Measurements from ENCODE around the gene TCEA3. TPM values are rescaled to one million over a fixed set of nuclear protein-coding genes. Genes with fewer than 3 reads are reported as not detected.

TCEA3 gene
- total RNA-seq, 8 experiments from 2014 or later: 1.6 to 17.6 (median 2.9) TPM

DNA sequence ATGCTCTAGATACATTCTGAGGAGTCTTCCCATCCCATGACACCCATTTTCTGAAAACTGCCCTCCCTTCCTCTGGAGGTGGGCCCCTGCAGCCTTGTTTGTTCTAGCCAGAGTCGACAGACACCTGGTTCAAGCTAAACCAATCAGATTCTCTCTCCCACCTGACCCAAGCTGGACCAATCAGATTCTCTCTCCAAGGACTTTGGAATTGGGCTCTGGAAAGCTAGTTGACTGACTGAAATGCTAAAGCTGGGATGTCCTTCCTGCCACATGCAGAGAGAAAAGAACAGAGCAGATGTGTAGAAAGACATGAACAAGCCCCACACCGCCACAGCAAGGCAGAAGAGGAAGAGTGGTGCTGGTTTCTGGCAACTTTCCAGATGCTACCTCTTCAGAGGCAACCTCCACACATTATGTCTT is 34.8 kb upstream of the TCEA3 start:
- no peak overlapping the region for H3K4me3 ChIP-seq
- in situ Hi-C loops (cut with MboI; ENCODE audit: low pct_unique_long_range_greater_than_20kb in 2 of 9, low sequenced_read_pairs in 9 of 9, unreplicated experiment in 9 of 9): no loop called here
- 70 to 100% (median 90%) methylated on average over 1 to 2 of the region's 2 CpGs; no CpG with 5 or more reads in 4 of the 10 experiments for WGBS, 10 experiments
- ATAC-seq (replicated peaks in 6 of 8): no peak
- H3K27ac ChIP-seq: no peak overlapping the region
- H3K4me1 ChIP-seq (replicated peaks in 1 of 2): no peaks in the 10 kb centered on the region

DNA sequence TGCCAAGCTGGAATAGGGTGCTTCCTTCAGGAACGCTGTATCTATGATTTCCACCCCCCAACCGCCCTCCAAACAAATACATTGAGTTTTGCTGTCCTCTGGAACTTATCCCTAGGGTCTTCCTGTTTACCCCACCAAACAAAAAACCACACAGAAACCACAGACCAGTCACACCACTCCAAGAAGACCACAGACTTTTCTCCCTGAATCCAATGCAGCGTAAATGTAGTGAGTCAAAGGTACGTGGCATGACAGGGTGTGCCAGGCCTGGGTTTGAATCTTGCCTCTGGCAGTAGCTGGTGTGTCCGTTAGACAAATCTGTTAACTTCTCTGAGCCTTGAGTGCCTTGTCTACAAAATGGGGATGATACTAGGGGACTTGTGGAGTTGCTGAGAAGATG is 31.7 kb upstream of the TCEA3 start:
- in situ Hi-C loops (cut with MboI; ENCODE audit: low pct_unique_long_range_greater_than_20kb in 2 of 9, low sequenced_read_pairs in 9 of 9, unreplicated experiment in 9 of 9): no loop called here
- H3K27ac ChIP-seq: no peak overlapping the region
- no peaks in the 10 kb centered on the region for H3K4me1 ChIP-seq (replicated peaks in 1 of 2)
- no peak for ATAC-seq (replicated peaks in 6 of 8)
- no peak overlapping the region for H3K4me3 ChIP-seq
- WGBS, 10 experiments: 5 to 100% (median 97%) methylated on average over 1 to 5 of the region's 5 CpGs; no CpG with 5 or more reads in 5 of the 10 experiments

DNA sequence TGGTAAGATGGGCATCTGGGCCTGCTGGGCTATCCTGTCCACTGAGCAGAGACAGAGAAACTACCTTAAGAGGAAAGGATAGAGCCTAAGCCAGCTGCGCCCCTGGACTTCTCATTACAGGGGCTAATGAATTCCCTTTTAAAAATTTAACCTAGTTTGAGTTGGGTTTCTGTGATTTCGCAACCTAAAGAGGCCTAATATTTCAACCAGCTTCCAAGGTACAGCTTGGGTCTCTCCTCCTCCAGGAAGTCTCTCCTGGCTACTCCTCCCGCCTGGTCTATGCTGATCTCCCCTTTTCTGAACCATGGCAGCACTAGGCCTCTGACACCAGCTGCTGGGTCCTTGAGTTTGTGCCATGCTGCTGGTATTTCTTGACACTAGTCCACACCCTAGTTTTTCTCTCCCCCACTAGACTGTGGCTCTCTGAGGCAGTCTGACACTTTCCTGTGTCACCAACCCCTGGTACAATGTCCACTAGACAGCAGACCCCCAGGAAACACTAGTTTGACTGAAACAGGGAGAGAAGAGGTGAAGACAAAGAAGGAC is 29.0 kb upstream of the TCEA3 start:
- Histone ChIP-seq H3K27ac (no peak overlapping the region), H3K4me3 (no peak overlapping the region), H3K4me1 (replicated peaks in 1 of 2) (peaks cover 0 to 4% of the 10 kb centered on the region in 2 donors)
- no peak for ATAC-seq (replicated peaks in 6 of 8)
- WGBS, 10 experiments: 92 to 100% (median 100%) methylated on average over 1 to 3 of the region's 3 CpGs; no CpG with 5 or more reads in 3 of the 10 experiments
- in situ Hi-C loops (cut with MboI; ENCODE audit: low pct_unique_long_range_greater_than_20kb in 2 of 9, low sequenced_read_pairs in 9 of 9, unreplicated experiment in 9 of 9): no loop called here

DNA sequence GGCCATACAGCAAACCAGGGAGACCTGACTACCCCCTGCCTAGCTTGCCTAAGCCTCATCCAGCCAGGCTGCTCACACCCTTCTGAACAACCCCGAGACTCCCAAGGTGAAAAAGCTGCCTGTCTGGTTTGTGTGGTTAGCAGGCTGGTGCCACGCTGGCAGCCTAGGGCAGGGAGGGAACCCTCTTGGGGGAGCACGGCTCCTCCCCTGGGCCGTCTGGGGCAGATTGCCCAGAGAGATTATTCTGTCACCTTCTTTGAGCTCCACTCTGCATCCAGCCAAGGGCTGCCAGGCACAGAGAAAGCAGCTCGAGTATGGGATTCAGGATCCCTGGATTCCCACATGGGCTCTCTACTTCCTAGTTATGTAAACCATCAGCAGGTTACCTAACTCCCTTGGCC is 27.5 kb upstream of the TCEA3 start:
- 0 to 89% (median 76%) methylated on average over 1 to 4 of the region's 5 CpGs; no CpG with 5 or more reads in 5 of the 10 experiments for WGBS, 10 experiments
- Histone ChIP-seq H3K27ac (no peak overlapping the region), H3K4me1 (replicated peaks in 1 of 2) (peaks cover 0 to 4% of the 10 kb centered on the region in 2 donors), H3K4me3 (no peak overlapping the region)
- ATAC-seq (replicated peaks in 6 of 8): peak in 3 of 8 experiments; percentile 46 to 53 (median 46)
- in situ Hi-C loops (cut with MboI; ENCODE audit: low pct_unique_long_range_greater_than_20kb in 2 of 9, low sequenced_read_pairs in 9 of 9, unreplicated experiment in 9 of 9): no loop called here

DNA sequence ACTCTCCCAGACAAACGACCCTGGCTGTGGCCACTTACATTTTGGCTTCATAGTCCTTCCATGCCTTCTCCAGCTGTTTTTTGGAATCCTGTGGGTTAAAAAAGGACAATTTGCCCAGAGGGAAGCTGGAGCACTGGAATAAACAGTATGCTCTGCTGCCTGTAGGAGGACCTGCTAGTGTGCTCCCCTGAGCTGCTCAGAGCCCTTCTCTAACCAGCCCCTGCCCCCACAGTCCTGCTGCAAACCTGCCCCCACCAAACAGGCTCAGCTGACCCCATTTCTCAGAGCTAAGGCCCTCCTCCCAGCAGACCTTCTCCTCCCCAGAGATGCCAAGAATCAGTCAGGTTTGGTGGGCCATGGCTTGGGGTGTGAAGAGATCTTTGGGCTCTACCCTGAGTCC is 26.9 kb upstream of the TCEA3 start:
- peak in 3 of 8 experiments; percentile 8 to 53 (median 14) for ATAC-seq (replicated peaks in 6 of 8)
- 11 to 86% (median 51%) methylated on average over 1 of the region's 1 CpG; no CpG with 5 or more reads in 6 of the 10 experiments for WGBS, 10 experiments
- H3K4me1 ChIP-seq (replicated peaks in 1 of 2): peaks cover 0 to 4% of the 10 kb centered on the region in 2 donors
- in situ Hi-C loops (cut with MboI; ENCODE audit: low pct_unique_long_range_greater_than_20kb in 2 of 9, low sequenced_read_pairs in 9 of 9, unreplicated experiment in 9 of 9): no loop called here
- H3K4me3 ChIP-seq: no peak overlapping the region
- H3K27ac ChIP-seq: no peak overlapping the region

DNA sequence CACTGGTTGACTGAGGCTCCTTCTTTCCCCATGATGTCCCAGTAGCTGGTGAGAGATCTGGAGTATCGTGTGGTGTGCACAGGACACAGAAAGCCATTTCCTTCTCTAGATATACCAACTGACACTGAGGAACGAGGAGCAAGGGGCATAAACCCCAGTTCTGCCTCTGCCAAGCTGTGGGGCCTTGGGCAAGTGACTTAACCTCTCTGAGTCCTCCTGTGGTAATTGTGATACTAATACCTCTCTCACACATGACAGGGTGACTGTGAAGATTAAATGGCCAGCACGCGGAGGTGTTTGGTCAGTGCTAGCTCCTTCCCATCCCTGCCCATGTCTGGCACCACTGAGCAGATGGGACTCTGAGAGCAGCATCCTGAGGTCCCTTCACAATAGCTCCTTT is 26.3 kb upstream of the TCEA3 start:
- Histone ChIP-seq H3K27ac (no peak overlapping the region), H3K4me3 (no peak overlapping the region), H3K4me1 (replicated peaks in 1 of 2) (peaks cover 0 to 4% of the 10 kb centered on the region in 2 donors)
- in situ Hi-C loops (cut with MboI; ENCODE audit: low pct_unique_long_range_greater_than_20kb in 2 of 9, low sequenced_read_pairs in 9 of 9, unreplicated experiment in 9 of 9): no loop called here
- ATAC-seq (replicated peaks in 6 of 8): no peak
- 40 to 100% (median 88%) methylated on average over 1 to 3 of the region's 4 CpGs; no CpG with 5 or more reads in 3 of the 10 experiments for WGBS, 10 experiments

DNA sequence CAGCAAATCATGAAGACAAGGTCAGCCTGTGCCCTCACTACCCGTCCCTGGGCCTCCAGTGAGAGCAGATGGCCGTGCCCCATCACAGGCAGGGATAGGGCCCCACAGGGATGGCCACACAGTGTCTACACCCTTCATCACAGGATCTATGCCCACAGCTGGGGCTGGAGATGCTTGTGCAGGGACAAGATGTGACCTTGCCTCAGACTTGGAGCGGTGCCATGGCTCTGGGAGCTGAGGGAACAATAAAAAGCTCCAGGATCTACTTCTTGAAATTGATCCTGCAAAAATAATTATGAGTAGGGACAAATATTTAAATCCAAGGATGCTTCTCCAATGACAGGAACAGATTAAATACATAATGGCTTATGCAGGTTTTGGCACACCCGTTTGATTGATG is 25.4 kb upstream of the TCEA3 start:
- ATAC-seq (replicated peaks in 6 of 8): peak in 5 of 8 experiments; percentile 9 to 67 (median 39)
- peaks cover 0 to 4% of the 10 kb centered on the region in 2 donors for H3K4me1 ChIP-seq (replicated peaks in 1 of 2)
- no peak overlapping the region for H3K27ac ChIP-seq
- WGBS, 10 experiments: 17 to 100% (median 80%) methylated on average over 1 to 4 of the region's 4 CpGs; no CpG with 5 or more reads in 1 of the 10 experiments
- in situ Hi-C loops (cut with MboI; ENCODE audit: low pct_unique_long_range_greater_than_20kb in 2 of 9, low sequenced_read_pairs in 9 of 9, unreplicated experiment in 9 of 9): no loop called here
- H3K4me3 ChIP-seq: no peak overlapping the region

DNA sequence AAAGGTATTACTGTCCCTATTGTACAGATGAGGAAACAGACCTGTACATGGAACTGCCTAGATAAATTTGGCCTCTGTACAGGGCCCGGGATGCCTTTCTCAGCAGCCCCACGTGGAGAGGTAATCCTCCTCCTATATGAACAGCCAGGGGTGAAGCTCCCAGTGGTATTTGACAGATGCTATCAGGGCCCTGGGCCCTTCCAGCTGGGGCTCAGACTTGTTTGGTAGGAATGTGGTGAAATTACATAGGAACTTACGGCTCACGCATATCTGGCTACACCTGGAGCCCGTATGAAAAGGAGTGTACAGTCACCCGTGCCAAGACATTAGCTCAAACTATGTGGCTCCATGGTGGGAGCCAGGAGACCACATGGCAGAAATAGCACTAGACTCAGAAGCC is 24.8 kb upstream of the TCEA3 start:
- Histone ChIP-seq H3K4me1 (replicated peaks in 1 of 2) (peaks cover 0 to 4% of the 10 kb centered on the region in 2 donors), H3K27ac (no peak overlapping the region), H3K4me3 (no peak overlapping the region)
- WGBS, 10 experiments: 60 to 100% (median 91%) methylated on average over 1 to 6 of the region's 6 CpGs; no CpG with 5 or more reads in 3 of the 10 experiments
- in situ Hi-C loops (cut with MboI; ENCODE audit: low pct_unique_long_range_greater_than_20kb in 2 of 9, low sequenced_read_pairs in 9 of 9, unreplicated experiment in 9 of 9): no loop called here
- ATAC-seq (replicated peaks in 6 of 8): no peak

DNA sequence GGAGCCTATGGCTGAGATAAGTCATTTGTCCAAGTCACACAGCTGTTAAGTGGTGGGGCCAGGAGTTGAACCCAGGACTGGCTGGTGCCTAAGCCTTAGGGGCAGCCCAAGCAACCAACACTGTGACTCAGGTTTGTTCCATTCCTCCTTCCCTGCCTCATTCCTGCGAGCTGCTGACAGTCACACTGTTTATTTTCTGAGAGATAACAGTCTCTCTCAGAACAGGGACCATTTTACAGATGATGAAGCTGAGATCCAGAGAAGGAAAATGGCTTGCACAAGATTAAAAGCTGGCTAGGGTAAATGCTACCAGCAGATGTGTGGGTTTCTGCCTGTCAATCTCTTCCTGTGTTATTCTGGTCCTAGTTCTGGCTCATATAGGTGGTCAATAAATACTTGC is 24.3 kb upstream of the TCEA3 start:
- ATAC-seq (replicated peaks in 6 of 8): no peak
- H3K27ac ChIP-seq: no peak overlapping the region
- no peak overlapping the region for H3K4me3 ChIP-seq
- WGBS, 10 experiments: 0 to 100% (median 100%) methylated on average over 1 of the region's 1 CpG; no CpG with 5 or more reads in 5 of the 10 experiments
- H3K4me1 ChIP-seq (replicated peaks in 1 of 2): peaks cover 0 to 4% of the 10 kb centered on the region in 2 donors
- in situ Hi-C loops (cut with MboI; ENCODE audit: low pct_unique_long_range_greater_than_20kb in 2 of 9, low sequenced_read_pairs in 9 of 9, unreplicated experiment in 9 of 9): no loop called here

DNA sequence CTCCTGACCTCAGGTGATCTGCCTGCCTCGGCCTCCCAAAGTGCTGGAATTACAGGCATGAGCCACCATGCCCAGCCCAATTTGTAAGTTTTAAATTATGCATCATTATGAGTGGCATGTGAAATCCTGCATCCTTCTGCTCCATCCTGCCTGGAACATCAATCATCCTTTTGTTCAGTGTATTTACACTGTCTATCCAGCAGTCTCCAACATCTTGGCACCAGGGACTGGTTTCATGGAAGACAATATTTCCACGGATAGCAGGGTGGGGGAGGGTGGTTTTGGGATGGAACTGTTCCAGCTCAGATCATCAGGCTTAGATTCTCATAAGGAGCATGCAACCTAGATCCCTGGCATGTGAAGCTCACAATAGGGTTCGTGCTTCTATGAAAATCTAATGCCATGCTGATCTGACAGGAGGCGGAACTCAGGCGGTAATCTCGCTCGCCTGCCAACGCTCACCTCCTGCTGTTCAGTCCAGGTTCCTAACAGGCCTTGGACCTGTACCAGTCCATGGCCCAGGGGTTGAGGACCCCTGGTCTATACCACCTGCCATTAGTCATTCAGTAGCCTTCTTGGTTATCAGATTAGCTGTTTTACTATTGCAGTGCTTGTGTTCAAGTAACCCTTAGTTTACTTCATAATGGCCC is 22.2 kb upstream of the TCEA3 start:
- no peak overlapping the region for H3K27ac ChIP-seq
- ATAC-seq (replicated peaks in 6 of 8): no peak
- in situ Hi-C loops (cut with MboI; ENCODE audit: low pct_unique_long_range_greater_than_20kb in 2 of 9, low sequenced_read_pairs in 9 of 9, unreplicated experiment in 9 of 9): no loop called here
- 83 to 100% (median 94%) methylated on average over 1 to 8 of the region's 8 CpGs; no CpG with 5 or more reads in 2 of the 10 experiments for WGBS, 10 experiments
- H3K4me1 ChIP-seq (replicated peaks in 1 of 2): peaks cover 0 to 4% of the 10 kb centered on the region in 2 donors
- H3K4me3 ChIP-seq: no peak overlapping the region

DNA sequence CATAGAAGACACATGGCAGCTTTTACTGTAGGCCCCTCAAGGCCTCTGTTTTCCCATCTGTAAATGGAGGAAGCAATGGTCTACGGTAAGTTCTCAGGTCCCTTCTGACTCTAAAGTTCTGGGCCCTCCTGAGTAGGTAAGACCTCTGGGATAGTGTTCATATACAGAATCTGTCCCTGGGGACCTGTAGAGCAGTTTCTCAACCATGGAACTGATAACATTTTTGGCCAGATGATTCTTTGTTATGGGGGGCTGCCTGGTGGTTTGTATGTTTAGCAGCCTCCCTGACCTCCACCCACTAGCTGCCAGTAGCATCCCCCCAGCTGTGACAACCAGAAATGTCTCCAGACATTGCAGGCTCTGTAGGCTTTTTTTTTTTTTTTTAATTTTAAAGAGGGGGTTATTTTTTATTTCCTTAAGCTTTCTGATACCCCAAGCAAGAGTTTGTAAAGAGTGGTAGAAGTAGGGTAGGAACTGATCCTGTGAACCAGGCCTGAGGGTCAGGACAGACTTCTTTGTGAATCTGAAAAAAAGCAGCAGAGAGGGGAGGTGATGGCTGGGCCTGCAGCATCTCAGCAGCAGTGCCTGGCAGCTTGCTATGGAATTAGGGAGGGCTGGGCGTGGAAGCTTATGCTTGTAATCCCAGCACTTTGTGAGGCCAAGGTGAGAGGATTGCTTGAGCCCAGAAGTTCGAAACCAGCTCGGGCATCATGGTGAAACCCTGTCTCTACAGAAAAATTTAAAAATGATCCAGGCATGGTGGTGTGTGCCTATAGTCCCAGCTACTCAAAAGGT is 20.2 kb upstream of the TCEA3 start:
- Histone ChIP-seq H3K4me1 (replicated peaks in 1 of 2) (no peaks in the 10 kb centered on the region), H3K4me3 (no peak overlapping the region), H3K27ac (no peak overlapping the region)
- 57 to 100% (median 96%) methylated on average over 1 to 4 of the region's 4 CpGs; no CpG with 5 or more reads in 2 of the 10 experiments for WGBS, 10 experiments
- in situ Hi-C loops (cut with MboI; ENCODE audit: low pct_unique_long_range_greater_than_20kb in 2 of 9, low sequenced_read_pairs in 9 of 9, unreplicated experiment in 9 of 9): no loop called here
- ATAC-seq (replicated peaks in 6 of 8): no peak

DNA sequence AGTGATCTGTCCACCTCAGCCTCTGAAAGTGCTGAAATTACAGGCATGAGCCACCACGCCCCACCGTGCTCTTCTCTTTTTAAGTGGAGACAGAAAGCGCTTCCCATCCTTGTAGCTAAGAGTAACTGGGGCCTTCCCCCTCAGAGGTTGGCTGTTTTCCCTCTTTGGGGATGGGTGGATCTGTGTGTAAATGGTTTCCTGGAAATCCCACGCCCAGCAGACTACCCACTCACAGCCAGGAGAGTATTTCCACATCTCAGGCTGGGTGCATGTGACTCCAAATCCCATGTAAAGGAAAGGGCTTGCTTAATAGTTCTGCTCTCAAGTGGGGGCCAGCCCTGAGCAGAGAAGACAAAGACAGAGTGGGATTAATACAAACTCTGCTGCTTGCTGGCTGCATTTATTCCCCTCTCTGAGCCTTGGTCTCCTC is 19.6 kb upstream of the TCEA3 start:
- in situ Hi-C loops (cut with MboI; ENCODE audit: low pct_unique_long_range_greater_than_20kb in 2 of 9, low sequenced_read_pairs in 9 of 9, unreplicated experiment in 9 of 9): no loop called here
- ATAC-seq (replicated peaks in 6 of 8): peak in 3 of 8 experiments; percentile 92 to 95 (median 93)
- no peak overlapping the region for H3K27ac ChIP-seq
- 7 to 100% (median 97%) methylated on average over 1 to 4 of the region's 4 CpGs; no CpG with 5 or more reads in 4 of the 10 experiments for WGBS, 10 experiments
- no peak overlapping the region for H3K4me3 ChIP-seq
- no peaks in the 10 kb centered on the region for H3K4me1 ChIP-seq (replicated peaks in 1 of 2)

DNA sequence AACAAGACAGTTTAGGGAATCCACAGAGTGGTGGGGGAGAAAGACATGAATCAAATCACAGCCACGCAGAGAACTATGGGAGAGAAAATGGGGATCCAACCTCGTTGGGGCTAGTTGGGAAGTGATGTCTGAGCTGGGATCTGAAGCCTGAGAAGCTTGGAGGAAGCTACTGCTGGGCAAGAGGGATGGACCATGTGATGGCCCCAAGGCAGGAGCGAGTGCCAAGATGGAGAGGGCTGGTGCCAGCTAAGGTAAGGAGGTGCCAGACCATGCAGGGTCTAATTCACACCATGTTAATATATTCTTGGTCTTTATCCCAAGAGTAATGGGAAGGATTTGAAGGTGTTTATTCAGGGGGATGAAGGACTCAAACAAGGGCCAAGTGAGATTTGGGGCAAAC is 18.2 kb upstream of the TCEA3 start:
- no peak overlapping the region for H3K27ac ChIP-seq
- ATAC-seq (replicated peaks in 6 of 8): no peak
- in situ Hi-C loops (cut with MboI; ENCODE audit: low pct_unique_long_range_greater_than_20kb in 2 of 9, low sequenced_read_pairs in 9 of 9, unreplicated experiment in 9 of 9): no loop called here
- H3K4me3 ChIP-seq: no peak overlapping the region
- WGBS, 10 experiments: 67 to 100% (median 78%) methylated on average over 1 to 3 of the region's 3 CpGs; no CpG with 5 or more reads in 3 of the 10 experiments
- no peaks in the 10 kb centered on the region for H3K4me1 ChIP-seq (replicated peaks in 1 of 2)
